GM18907 (cell line): ENCODE measurements around the gene CGB1.
"Not testable (repeated sequence)": the region's sequence is repeated elsewhere in the genome, so short reads cannot be mapped to it uniquely, and the experiment has no call there.

Experiments
- ATAC-seq: cut with Tn5 transposase; IDR thresholded peaks from one replicate; pipeline ENCODE4 v1.9.1; 2021; ENCODE audit warnings: mild to moderate bottlenecking, moderate library complexity; ENCODE audit not compliant: unreplicated experiment

The CGB1 gene

DNA sequence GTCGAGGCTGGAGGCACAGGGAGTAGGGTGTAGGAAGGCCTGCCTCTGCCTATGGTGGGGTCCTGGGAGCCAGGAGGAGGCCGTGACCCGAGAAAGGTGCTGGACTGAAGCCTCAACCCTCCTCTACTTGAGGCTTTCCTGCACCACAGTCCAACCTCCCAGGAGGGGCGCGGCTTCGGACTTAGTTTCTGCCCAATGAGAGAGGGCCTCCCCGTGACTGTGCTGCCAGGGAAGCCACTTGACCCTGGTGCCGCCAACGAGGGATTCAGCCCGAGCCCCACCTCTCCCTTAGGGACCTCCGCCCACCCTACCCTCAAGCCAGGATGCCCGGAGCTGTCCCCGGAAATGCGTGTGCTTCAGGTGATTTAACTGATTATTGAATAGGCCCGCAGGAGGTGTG is 12.5 kb downstream of the CGB1 start, which contains the start of gene CGB3:
CGB3 (minus strand) TSS at position 101 of the 400 bp plus-strand sequence. CDS start 362 bp downstream, outside the sequence.
- ATAC-seq, result not testable (repeated sequence)

DNA sequence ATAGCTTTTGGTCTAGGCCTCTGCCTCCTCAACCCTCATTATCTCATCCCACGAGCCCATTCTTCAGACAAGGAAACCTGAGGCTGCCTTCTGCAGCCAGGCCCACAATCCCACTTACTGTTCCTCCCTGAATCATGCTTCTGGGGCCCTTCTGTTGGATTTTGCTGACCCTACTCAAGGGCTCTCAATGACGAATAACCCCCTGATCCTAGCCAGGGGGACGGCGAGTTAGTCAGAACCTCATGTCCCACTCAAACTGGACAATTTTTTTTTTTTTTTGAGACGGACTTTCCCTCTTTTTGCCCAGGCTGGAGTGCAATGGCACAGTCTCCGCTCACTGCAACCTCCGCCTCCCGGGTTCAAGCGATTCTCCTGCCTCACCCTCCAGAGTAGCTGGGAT is 14.6 kb downstream of the CGB1 start:
- ATAC-seq, result no peak

- no peak for ATAC-seq
Measured at GRCh38 chr19:49020931-49021895, 15.5 kb downstream of the CGB1 start.

DNA sequence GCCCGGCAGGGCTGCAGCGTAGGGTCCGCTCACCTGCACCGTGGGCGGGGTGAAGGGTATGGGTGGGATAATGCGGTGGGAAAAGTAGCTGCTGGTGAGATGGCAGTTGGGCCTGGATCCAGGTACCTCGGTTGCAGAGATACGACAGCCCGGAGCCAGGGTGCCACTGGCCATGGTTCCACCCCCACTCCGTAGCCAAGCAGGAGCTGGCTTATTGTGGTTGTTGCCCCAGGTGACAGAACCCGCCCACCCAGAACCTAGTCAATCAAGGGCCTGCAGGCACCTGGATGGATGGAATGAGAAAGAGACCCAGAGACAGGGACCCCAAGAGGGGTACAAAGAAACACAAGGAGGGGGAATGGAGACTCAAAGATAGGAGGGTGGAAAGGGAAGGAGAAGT is 16.4 kb downstream of the CGB1 start:
- ATAC-seq, result no peak

DNA sequence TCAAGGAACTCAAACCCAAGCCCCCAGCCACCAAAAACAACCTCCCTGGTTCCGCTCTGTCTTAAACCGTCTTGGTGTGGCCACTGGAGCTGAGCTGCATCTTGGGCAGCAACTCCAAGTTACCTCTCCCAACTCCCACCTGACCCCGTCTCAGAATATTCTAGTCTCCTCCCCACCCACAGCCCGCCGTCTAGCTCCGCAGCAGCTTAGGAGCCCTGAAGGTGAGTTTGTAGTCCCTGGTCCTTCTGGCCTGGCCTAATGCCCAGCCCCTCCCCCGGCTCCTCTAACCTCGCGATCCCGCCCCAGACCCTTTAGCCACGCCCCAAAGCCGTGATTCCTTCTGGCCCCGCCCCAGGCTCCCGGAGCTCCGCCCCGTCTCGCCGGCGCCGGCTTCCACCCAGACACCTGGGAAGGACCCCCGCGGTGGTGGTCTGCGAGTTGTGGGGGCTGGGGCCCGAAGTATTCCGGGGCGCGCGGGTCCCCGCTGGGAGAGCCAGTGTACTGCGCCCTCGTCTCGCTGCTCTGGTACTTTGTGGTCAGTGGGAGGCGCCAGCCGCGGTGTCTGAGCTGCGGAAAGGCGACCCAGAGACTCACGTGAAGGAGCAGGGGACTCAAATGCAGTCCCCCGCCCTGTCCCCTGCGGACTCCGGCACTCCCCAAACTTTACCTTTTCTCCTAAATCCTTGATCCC is 17.3 kb downstream of the CGB1 start:
- ATAC-seq, result no peak

- not testable (repeated sequence) for ATAC-seq
Measured at GRCh38 chr19:49018388-49019241, 18.1 kb downstream of the CGB1 start.

DNA sequence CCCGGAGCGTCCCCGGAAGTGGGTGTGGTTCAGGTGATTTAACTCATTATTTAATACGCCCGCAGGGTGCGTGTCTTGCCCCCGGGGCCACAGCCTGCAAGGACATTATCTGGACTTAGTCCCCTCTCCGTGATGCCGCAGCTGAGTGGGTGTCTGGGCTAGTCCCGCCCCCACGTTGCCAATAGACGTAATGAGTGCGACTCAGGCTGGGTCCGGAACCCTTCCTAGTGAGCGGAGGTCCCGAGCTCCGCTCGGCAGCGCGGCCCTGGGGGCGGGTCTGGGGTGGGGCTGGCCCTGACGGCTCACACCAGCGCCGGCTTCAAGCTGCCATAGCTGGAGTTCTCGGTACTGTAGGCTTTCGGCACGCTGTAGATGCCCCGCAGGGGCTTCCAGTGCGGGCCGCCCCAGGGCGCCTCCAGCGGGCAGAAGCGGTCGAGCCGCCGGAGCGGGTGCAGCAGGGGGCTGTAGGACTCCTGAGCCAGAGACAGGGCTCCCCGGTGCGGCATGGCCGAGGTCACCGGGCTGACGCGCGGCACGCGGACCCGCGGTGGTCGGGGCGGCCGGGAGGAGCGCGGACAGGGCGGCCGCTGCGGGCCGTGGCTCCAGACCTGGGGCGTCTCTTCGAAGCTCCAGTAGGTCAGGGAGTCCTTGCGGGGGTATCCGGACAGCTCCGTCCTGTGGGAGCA is 18.9 kb downstream of the CGB1 start:
- ATAC-seq, result no peak

GRCh38 chr19:49017041-49017665 is 19.5 kb downstream of the CGB1 start, which contains the start of gene LHB:
Gene LHB (minus strand): TSS chr19:49017091. CDS start chr19:49017081, 10 bp downstream.
- ATAC-seq, result no peak

DNA sequence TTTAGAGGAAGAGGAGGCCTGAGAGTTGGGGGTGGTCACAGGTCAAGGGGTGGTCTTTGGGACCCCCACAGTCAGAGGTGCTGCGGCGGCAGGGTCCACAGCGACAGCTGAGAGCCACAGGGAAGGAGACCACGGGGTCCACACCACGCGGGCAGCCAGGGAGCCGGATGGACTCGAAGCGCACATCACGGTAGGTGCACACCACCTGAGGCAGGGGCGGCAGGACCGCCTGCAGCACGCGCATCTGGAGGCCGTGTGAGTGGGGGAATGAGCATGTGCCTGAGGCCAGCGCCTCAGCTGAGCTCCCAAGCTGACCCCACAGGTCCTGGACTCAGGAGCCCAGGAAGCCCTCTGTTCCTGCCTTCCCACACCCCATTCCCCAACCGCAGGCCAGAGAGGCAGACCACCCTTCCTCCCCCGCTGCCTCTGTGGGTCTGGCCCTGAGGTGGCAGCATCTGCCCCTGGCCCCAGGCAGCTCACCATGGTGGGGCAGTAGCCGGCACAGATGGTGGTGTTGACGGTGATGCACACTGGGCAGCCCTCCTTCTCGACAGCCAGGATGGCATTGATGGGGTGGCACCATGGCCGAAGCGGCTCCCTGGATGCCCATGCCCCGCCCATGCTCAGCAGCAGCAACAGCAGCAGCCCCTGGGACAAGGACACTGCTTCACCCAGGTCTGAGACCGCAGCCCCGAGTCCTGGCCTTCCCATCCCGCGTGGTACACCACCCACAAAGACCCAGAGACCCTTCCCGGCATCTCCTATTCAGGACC is 20.4 kb downstream of the CGB1 start:
- ATAC-seq, result no peak

DNA sequence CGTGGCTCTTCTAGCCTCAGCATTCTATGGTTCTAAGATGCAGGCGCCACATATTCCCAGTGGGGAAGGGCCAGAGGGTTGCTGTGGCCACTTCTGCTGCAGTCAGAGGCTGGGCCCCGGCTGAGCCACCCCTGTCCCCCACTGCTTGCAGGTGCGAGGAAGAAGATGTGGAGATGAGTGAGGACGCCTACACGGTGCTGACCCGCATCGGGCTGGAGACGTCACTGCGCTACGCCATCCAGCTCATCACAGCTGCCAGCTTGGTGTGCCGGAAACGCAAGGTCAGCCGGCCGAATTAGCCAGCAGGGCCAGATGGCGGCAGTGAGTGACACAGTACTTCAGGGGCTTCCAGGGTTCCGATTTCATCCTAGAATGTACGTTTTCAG is 21.8 kb downstream of the CGB1 start:
- ATAC-seq, result no peak

DNA sequence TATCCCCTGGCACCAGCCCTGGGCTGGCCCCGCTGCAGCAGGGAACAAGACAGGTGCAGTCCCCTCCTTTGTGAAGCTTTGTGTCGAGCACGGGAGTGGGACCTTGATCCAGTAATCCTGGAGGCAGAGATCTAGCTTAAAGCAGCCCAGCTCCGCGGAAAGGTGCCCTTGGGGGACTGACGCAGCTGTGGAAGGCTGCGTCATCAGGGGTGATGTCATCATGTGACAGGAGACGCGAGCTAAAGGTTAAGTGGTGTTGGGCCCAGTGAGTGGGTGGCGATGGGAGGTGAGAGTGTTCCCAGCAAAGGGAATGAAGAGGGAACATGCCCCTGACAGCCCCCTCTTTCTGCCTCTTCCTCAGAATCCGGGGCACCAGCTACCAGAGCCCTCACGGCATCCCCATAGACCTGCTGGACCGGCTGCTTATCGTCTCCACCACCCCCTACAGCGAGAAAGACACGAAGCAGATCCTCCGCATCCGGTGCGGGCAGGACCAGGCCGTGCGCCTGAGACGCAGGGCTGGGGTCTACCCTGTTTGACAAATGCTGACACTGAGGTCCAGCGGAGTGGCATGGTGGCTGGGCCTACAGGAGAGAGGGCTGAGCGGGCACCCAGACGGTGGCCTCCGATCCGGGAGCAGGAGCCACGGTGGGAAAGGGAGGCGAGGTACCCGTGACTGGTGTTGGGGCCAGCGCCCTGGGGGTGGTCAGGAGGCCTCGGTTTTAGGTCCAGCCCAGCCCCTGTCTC is 22.4 kb downstream of the CGB1 start:
- ATAC-seq, result no peak

DNA sequence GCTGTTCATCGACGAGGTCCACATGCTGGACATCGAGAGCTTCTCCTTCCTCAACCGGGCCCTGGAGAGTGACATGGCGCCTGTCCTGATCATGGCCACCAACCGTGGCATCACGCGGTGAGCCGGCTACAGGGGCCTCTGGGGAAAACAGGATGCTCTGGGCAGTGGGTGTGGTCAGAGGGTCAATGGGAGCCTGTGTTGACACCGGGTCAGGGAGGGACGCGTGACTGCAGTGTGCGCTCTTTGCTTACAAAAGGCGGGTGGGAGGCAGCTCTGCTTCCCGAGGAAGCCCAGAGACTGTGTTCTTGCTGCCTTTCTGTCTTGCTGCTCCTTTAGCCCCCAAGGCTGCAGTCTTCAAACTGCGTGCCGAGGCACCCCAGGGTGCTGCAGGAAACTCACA is 25.5 kb downstream of the CGB1 start:
- no peak for ATAC-seq

DNA sequence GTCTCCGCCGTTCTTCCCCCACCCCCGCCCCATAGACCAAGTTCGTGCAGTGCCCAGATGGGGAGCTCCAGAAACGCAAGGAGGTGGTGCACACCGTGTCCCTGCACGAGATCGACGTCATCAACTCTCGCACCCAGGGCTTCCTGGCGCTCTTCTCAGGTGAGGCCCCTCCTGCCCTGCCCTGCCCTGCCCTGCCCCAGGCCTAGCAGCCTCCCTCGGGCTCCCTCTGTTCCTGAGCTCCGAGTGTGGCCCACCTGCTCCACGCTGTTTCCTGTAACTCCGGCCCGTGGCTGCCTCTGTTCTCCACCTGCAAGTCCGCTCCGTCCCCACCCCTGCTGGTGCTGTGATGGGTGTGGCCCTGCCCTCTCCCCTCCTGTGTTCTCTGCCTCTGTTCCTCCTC is 26.2 kb downstream of the CGB1 start:
- no peak for ATAC-seq

DNA sequence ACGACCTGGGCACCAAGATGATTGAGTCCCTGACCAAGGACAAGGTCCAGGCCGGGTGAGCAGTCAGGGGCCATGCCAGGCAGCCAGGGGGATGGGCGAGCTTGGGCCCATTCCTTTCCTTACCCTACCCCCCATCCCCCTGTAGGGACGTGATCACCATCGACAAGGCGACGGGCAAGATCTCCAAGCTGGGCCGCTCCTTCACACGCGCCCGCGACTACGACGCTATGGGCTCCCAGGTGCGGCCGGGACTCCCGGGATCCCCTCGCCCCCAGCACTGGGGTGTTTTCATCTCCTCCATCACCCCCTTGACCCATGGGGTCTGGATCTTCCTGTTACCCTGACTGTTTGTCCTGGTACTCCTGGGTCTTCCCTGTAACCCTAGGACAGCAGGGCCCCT is 26.9 kb downstream of the CGB1 start:
- ATAC-seq, result no peak

DNA sequence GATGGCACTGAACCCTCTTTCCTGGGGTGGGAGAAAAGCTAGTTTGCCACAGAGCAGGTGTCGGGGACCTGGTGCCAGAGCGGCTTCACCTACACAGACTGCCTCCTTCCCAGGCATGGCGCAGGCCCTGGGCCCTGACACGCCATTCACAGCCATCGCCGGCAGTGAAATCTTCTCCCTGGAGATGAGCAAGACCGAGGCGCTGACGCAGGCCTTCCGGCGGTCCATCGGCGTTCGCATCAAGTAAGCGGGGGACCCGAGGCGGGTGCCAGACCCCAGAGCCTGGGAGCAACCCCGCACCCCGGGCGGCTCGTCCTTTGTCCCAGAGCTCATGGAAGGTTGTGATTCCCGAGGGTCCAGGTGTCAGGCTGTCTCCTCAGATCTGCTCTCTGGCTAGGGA is 29.8 kb downstream of the CGB1 start:
- no peak for ATAC-seq

- no peak for ATAC-seq
Measured at GRCh38 chr19:49004964-49005614, 31.6 kb downstream of the CGB1 start.

DNA sequence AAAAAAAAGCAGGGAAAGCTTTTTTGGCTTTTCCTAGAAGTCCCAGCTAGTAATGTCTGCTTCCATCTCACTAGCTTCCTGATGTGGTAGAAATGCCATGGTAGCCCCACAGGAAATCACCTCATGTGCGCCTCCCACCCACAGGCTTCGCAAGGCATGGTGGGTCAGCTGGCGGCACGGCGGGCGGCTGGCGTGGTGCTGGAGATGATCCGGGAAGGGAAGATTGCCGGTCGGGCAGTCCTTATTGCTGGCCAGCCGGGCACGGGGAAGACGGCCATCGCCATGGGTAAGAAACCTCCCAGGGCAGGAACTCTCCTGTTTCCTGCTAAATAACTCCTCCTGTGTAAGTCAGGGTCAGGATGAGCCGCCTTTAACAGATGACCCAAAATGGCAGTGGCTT is 32.6 kb downstream of the CGB1 start:
- no peak for ATAC-seq
